GM12872 (cell line): ENCODE results near the gene DACT3.

Experiments used
- TF ChIP-seq, protein P1 (sequence below): IDR thresholded peaks from 3 replicates; pipeline ENCODE4 v1.5.1; 2011; ENCODE audit warnings: low read depth, mild to moderate bottlenecking, low read length, moderate library complexity; ENCODE audit not compliant: insufficient read depth

Gene DACT3

GRCh38 chr19:46603195-46603637 is 57.8 kb downstream of the DACT3 start:
- TF ChIP-seq, protein P1, sequence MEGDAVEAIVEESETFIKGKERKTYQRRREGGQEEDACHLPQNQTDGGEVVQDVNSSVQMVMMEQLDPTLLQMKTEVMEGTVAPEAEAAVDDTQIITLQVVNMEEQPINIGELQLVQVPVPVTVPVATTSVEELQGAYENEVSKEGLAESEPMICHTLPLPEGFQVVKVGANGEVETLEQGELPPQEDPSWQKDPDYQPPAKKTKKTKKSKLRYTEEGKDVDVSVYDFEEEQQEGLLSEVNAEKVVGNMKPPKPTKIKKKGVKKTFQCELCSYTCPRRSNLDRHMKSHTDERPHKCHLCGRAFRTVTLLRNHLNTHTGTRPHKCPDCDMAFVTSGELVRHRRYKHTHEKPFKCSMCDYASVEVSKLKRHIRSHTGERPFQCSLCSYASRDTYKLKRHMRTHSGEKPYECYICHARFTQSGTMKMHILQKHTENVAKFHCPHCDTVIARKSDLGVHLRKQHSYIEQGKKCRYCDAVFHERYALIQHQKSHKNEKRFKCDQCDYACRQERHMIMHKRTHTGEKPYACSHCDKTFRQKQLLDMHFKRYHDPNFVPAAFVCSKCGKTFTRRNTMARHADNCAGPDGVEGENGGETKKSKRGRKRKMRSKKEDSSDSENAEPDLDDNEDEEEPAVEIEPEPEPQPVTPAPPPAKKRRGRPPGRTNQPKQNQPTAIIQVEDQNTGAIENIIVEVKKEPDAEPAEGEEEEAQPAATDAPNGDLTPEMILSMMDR, result no peak

DNA sequence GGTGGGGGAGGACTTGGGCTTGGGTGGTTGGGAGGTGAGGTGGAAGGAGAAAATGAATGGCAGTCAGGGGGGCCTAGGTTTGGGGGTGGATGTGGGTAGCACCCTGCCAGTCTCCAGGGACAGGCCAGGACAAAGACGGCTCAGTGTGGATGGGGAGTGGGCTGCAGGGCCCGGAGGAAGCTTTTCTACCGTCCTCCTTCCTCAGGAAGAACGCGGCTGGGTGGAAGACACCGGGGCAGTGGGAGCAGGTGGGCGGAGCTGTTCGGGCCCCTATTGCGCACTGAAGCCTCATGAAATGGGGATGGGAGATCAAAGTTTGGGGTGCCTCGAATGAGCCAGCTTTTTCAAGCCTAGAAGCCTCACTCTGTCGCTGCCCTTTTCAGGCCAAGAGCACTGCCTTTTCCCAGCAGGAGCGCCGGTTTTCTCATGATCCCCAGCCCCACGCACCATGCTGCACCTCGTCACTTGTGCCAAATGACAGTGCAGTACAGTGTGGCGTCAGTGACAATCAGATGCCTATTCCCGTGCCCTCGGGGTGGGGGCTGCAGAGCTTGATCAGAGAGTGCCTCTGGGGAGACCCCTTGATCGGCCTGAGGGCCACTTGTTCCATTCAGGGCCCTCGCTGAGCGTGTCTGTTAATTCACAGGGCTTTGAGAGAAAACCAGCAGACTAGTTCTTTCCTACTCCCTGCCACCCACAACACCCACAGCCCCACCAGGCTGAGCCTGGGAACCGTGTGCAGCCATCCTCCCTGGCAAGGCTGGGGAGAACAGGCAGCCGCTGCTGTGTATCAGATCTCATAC is 58.4 kb downstream of the DACT3 start:
- TF ChIP-seq, protein P1, result no peak

- TF ChIP-seq, protein P1, result no peak
Measured at GRCh38 chr19:46601318-46602224, 59.4 kb downstream of the DACT3 start, which contains the start of gene CALM3. TSS of gene CALM3 (plus strand) at chr19:46601330. CDS start at chr19:46601435, 105 bp downstream.

DNA sequence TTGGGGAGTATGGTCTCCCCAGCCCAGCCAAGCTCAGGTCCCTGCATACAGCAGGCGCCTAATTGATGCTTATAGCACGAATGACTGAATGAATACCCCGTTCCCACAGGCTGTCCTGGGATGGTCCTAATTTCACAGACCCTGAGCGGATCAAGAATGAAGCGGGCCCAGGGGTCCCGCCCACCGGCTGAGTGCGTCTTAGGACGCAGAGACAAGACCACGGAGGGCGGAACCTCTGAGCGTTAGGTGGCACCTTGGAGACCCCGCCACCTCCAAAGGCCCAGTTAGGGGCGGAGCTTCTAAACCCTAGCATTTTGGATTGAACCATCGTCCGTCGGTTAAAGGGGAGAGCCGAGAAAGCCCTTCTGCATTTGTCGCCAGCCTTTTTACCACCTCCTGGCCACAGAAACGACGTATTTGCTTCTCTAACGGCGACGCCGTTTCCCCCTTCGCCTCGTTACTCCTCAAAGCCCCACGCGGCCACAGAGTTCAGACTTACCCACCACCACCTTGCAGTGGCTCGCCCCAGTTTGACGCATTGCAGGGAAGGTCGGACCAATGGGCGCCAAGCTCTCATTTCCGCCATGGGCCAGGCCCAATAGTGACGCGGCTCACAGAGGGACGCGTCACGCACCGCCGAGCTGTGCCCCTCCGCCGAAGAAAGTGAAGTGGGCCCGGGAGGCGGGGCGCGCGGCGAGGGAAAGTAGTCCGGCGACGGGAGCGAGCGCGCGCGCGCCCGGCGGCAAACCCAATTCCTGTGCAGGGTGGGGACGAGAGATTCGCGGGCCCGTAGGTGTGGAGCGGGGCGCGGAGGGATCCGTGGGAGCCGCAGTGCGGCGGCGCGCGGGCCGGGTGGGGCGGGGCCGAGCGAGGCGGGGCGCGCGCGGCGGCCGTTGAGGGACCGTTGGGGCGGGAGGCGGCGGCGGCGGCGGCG is 60.3 kb downstream of the DACT3 start:
- TF ChIP-seq, protein P1, result no peak

DNA sequence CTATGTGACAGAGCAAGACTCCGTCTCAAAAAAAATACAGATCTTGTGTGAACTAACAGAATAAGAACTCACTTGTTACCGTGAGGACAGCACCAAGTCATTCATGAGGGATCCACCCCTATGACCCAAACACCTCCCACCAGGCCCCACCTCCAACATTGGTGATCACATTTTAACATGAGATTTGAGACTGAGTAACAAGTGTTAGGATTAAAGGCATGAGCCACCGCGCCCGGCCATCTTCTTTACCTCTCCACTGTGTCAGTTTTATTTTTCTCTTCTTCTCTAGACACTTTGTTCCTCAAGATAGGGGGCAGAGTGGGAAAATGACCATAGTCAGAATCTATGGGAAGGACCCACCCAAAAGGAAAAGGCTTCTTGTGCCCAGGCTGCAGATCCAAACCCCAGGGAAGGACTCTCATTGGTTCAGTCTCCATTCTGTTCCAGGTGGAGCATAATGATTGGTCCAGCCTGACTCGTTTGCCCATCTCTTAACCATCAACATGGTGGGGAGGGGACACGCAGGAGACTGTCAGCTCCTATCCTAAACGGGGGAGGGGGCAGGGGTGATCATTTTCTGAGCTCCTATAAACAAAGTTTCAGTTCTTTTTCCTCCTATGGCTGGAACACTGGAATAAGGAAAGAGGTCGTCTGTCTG is 61.1 kb downstream of the DACT3 start:
- TF ChIP-seq, protein P1, result no peak

GRCh38 chr19:46598372-46598917 is 62.5 kb downstream of the DACT3 start:
- TF ChIP-seq, protein P1, result no peak
